Measurements from ENCODE around the gene TRIM45.

TRIM45 gene

GRCh38 chr1:117069220-117069844 is 52.2 kb downstream of the TRIM45 start:
- DNase-seq (ENCODE audit: low spot score): no peak
- TF ChIP-seq, protein P1, sequence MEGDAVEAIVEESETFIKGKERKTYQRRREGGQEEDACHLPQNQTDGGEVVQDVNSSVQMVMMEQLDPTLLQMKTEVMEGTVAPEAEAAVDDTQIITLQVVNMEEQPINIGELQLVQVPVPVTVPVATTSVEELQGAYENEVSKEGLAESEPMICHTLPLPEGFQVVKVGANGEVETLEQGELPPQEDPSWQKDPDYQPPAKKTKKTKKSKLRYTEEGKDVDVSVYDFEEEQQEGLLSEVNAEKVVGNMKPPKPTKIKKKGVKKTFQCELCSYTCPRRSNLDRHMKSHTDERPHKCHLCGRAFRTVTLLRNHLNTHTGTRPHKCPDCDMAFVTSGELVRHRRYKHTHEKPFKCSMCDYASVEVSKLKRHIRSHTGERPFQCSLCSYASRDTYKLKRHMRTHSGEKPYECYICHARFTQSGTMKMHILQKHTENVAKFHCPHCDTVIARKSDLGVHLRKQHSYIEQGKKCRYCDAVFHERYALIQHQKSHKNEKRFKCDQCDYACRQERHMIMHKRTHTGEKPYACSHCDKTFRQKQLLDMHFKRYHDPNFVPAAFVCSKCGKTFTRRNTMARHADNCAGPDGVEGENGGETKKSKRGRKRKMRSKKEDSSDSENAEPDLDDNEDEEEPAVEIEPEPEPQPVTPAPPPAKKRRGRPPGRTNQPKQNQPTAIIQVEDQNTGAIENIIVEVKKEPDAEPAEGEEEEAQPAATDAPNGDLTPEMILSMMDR (IDR thresholded peaks at IDR 0.05; ENCODE audit: extremely low read depth, insufficient read depth, missing control alignments): no peak
- in situ Hi-C loops (cut with MboI; ENCODE audit: low pct_unique_long_range_greater_than_20kb, low sequenced_read_pairs, unreplicated experiment): loop anchor here (25.0 kb wide), 1 partner anchor 507 kb away; the partner anchor contains the start of gene CD58

- in situ Hi-C loops (cut with MboI; ENCODE audit: low pct_unique_long_range_greater_than_20kb, low sequenced_read_pairs, unreplicated experiment): loop anchor here (25.0 kb wide), 1 partner anchor 506 kb away; the partner anchor contains the start of gene CD58
- TF ChIP-seq, protein P1 (IDR thresholded peaks at IDR 0.05; ENCODE audit: extremely low read depth, insufficient read depth, missing control alignments): no peak
- DNase-seq (ENCODE audit: low spot score): no peak
Observed at GRCh38 chr1:117068580-117068979, 53.0 kb downstream of the TRIM45 start.

DNA sequence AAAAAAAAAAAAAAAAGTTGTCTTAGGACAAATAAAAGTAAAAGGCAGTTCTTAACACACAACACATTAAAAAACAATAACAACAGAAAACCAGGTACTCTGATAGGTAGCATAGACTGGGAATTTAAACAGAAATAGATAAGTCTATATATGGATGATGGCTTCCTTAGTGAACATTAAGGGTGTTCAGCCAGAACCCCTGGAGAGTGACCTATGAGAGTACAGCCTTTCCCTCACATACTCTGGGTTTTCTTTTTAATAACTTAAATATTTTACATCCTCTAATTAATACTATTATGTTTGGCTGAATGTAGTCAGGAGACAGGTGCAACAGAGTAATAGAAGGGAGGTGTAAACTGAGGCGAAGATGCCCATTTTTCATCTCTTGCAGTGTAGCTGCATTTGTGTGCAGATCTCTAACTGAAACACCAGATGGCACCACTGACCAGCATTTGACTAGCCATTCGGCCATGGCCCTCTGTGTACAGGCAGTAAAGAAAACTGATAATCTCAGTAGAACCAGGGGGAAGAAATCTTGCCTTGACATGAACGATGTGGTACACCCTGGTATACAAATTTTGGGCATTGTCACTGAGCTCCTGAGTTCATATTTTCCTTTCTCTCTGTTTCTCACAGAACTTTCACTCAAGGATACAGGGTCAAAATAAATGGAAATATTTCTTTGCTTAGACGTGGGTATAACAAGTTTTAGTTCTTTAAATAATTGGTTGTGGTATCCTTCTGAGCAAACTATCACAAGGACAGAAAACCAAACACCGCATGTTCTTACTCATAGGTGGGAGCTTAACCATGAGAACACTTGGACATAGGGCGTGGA is 53.8 kb downstream of the TRIM45 start:
- in situ Hi-C loops (cut with MboI; ENCODE audit: low pct_unique_long_range_greater_than_20kb, low sequenced_read_pairs, unreplicated experiment): loop anchor here (25.0 kb wide), 1 partner anchor 505 kb away; the partner anchor contains the start of gene CD58
- DNase-seq (ENCODE audit: low spot score): peak; percentile 54
- TF ChIP-seq, protein P1 (IDR thresholded peaks at IDR 0.05; ENCODE audit: extremely low read depth, insufficient read depth, missing control alignments): peak; percentile 81

- no peak for DNase-seq (ENCODE audit: low spot score)
- in situ Hi-C loops (cut with MboI; ENCODE audit: low pct_unique_long_range_greater_than_20kb, low sequenced_read_pairs, unreplicated experiment): loop anchor here (25.0 kb wide), 1 partner anchor 504 kb away; the partner anchor contains the start of gene CD58
- TF ChIP-seq, protein P1 (IDR thresholded peaks at IDR 0.05; ENCODE audit: extremely low read depth, insufficient read depth, missing control alignments): no peak
Observed at GRCh38 chr1:117066367-117066766, 55.2 kb downstream of the TRIM45 start.

DNA sequence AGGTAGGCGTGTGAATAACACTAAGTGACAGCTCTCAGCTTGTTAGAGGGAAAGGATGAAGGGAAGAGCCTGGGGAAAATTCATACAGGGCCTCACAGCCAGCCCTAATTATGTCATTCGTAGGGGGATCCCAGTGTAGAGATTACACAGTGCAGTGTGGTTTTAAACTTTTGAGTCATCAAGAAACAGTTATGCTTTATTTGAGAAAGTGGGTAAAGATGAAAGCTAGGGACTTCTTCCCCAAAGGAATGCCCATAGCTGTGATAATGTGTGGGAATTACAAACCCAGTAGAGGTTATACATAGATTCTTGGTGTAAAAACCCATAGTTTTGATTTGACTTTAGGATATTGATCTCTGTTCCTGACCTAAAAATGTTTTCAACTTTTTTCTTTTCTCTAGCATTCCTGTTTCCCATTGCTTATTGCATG is 59.5 kb downstream of the TRIM45 start:
- peak; percentile 68 for DNase-seq (ENCODE audit: low spot score)
- TF ChIP-seq, protein P1 (IDR thresholded peaks at IDR 0.05; ENCODE audit: extremely low read depth, insufficient read depth, missing control alignments): no peak
- in situ Hi-C loops (cut with MboI; ENCODE audit: low pct_unique_long_range_greater_than_20kb, low sequenced_read_pairs, unreplicated experiment): loop anchor here (25.0 kb wide), 1 partner anchor 500 kb away; the partner anchor contains the start of gene CD58

All from GM13977 (cell line).